ENCODE results near the gene GRID2.
"Not testable (repeated sequence)": the region's sequence is repeated elsewhere in the genome, so short reads cannot be mapped to it uniquely, and the experiment has no call there.

GRID2 gene

DNA sequence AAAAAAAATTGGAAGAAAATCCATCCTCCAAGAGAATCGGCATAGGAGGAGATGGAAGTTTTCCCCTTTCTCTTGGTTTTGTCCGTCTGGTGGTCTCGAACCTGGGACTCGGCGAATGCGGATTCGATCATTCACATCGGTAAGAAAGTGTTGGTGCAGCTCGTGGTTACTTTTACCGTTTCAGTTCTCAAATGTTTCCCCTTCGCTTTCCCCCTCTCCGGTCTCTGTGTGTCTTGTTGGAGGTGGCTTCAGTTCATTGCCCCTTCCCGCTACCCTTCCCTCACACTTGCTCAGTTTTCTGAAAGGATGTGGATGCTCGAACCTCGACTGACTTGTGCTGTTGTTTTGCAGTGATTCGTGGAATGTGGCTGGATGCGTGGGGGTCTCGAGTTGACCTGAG lies 840 bp downstream of the GRID2 start:
- FAIRE-seq (no peak), DNase-seq (ENCODE audit: extremely low spot score, insufficient read length, low read depth) (no peak)

GRCh38 chr4:92305148-92305877 lies 1.5 kb downstream of the GRID2 start:
- FAIRE-seq (no peak), DNase-seq (ENCODE audit: extremely low spot score, insufficient read length, low read depth) (no peak)

DNA sequence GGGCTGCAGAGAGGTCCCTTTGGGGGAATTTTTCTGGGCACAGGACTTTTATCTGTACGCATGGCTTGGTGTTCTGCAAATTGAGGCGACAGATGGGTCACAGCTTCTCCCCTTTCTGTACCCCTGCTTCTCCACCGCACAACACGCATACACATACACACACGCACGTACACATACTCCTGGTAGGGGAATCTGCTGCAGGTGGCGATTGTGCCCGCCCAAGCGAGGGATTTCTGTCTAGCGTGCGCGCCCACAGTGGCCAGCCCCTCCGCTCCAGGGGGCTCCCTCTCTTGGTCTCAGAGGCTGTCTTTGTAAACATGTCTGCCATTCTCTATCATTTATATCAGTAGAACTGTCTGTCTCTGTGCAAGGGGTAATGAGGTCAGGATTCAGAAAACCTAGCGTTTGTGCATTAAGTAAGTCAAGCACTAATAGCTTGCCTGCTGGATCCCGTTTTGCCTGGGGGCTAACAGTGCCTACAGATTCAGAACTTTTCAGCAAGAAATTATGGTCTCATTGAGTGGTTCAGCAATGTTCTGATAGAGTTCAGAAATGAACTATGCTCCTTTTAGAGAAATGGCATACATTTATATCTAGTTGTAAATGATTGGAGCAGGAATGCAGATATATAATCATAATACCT lies 2.2 kb downstream of the GRID2 start:
- DNase-seq (ENCODE audit: extremely low spot score, insufficient read length, low read depth) (no peak), FAIRE-seq (no peak)

GRCh38 chr4:92307181-92307580 lies 3.4 kb downstream of the GRID2 start:
- DNase-seq (ENCODE audit: extremely low spot score, insufficient read length, low read depth) (no peak), FAIRE-seq (no peak)

GRCh38 chr4:92307866-92308265 lies 4.1 kb downstream of the GRID2 start:
- DNase-seq (ENCODE audit: extremely low spot score, insufficient read length, low read depth) (no peak), FAIRE-seq (no peak)

DNA sequence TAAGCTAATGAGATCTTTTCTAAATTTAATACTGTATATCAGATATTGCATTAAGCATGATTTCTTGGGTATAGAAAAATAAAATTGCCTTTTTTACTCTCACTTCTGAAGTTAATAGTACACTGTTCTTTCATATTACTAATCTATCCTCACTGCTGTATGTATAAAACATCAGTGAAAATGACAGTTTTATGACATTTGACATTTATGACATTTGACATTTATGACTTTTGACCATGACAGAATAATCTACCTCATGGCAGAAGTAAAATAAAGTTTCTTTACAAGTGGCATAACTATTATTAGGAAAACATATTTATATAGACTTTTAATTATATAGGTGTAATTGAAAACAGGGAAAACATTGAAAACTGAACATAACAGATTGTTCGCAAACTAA lies 13.3 kb downstream of the GRID2 start:
- FAIRE-seq (no peak), DNase-seq (ENCODE audit: extremely low spot score, insufficient read length, low read depth) (no peak)

- DNase-seq (ENCODE audit: extremely low spot score, insufficient read length, low read depth) (no peak), FAIRE-seq (no peak)
Observed at GRCh38 chr4:92328095-92328494, 24.3 kb downstream of the GRID2 start.

DNA sequence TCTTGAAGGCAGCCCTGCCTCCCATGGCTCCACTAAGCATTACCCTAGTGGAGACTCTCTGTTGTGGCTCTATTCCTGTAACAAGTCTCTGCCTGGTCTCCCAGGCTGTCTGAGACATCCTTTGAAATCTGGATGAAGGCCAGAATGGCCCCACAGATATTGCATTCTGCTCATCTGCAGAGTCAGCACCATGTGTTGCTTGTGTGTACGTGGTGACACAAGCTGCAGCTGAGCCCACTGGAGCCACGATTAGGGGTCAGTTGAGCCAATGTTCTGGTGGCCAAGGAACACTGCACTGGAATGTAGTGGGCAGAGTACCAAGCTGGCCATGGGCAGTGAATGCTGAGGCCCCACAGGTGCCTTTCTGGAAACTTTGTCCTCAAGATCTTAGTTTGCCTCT lies 29.2 kb downstream of the GRID2 start:
- DNase-seq (ENCODE audit: extremely low spot score, insufficient read length, low read depth) (no peak), FAIRE-seq (no peak)

DNA sequence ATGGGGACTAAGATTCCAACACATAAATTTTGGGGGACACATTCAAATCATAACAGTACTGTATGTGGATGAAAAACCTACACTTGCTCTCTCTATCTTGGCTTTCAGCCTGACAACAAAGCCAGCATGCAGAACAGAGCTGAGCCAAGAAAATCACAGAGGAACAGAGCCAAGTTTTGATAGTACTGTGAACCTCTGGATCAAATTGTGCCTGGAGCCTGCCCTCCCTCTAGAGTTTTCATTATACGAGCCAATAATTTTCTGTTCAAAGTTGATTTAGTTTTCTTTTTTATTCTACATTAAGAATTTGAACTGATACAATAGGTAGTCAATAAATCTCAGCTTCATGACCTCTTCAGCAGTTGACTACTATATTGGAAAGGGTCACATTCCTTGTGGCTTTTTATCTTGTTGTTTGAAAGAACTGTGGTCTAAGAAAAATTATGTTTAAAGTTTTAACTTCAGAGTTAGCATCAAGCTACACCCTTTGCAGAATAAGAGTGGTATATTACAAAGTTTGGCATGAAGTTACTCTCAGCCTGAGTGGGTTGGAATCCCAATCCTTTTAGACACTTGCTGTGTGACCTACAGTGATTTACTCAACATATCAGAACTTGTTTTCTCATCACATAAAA lies 31.1 kb downstream of the GRID2 start:
- DNase-seq (ENCODE audit: extremely low spot score, insufficient read length, low read depth): no peak
- FAIRE-seq: no peak

GRCh38 chr4:92339676-92340075 lies 35.9 kb downstream of the GRID2 start:
- DNase-seq (ENCODE audit: extremely low spot score, insufficient read length, low read depth): no peak
- FAIRE-seq: no peak

DNA sequence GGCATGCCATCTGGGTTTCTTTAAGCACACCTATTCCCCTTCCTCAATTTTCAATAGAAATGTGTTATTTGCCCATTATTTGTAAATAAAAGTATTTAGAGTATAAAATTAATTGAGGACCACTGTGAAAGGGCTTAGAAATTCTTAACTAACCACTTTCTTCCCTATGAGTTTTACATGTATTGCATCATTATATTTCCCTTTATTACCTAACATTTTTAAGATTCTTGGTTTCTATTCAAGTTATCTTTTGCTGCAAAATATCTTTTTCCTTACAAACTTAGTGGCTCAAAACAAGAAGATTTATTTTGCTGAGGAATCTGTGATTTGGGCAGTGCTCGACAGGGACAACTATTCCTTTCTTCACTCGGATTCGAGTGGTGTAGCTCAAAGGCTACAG lies 40.5 kb downstream of the GRID2 start:
- DNase-seq (ENCODE audit: extremely low spot score, insufficient read length, low read depth): no peak
- FAIRE-seq: no peak

DNA sequence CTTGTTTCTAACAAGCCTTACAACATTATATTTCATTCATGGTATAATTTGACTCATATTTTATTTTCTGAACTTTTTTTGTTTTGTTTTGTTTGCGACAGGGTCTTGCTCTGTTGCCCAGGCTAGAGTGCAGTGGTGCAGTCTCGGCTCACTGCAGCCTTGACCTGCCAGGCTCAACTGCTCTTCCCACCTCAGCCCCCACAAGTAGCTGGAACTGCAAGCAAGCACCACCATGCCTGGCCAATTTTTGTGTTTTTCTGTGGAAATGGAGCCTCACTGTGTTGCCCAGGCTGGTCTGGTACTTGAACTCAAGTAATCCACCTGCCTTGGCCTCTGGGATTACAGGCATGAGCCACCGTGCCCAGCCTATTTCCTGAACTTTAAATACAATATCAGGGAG lies 42.5 kb downstream of the GRID2 start:
- FAIRE-seq: no peak
- DNase-seq (ENCODE audit: extremely low spot score, insufficient read length, low read depth): no peak

DNA sequence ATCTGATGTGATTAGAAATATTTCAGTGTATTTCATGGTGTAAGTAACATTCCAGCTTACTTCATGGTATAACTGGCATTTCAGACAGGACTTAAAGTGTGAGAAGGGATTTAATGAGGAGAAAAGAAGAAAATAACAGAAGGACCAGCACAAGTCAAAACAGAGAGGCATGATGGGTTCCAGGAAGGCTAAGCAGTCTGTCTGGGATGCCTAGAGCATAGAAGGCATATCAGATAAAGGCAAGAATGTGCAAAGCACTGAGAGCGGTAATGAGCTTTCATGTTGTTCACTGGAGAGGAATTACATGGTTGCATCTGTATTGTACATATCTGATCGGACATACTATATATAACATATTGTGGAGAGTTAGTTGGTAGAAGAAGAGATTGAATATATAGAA lies 54.2 kb downstream of the GRID2 start:
- FAIRE-seq (no peak), DNase-seq (ENCODE audit: extremely low spot score, insufficient read length, low read depth) (no peak)

- FAIRE-seq (no peak), DNase-seq (ENCODE audit: extremely low spot score, insufficient read length, low read depth) (no peak)
Observed at GRCh38 chr4:92359491-92359890, 55.7 kb downstream of the GRID2 start.

GRCh38 chr4:92362028-92362427 lies 58.3 kb downstream of the GRID2 start:
- DNase-seq (ENCODE audit: extremely low spot score, insufficient read length, low read depth): no peak
- FAIRE-seq: no peak

GRCh38 chr4:92368653-92369052 lies 64.9 kb downstream of the GRID2 start:
- DNase-seq (ENCODE audit: extremely low spot score, insufficient read length, low read depth): no peak
- no peak for FAIRE-seq

GRCh38 chr4:92381616-92382015 lies 77.8 kb downstream of the GRID2 start:
- no peak for DNase-seq (ENCODE audit: extremely low spot score, insufficient read length, low read depth)
- no peak for FAIRE-seq

DNA sequence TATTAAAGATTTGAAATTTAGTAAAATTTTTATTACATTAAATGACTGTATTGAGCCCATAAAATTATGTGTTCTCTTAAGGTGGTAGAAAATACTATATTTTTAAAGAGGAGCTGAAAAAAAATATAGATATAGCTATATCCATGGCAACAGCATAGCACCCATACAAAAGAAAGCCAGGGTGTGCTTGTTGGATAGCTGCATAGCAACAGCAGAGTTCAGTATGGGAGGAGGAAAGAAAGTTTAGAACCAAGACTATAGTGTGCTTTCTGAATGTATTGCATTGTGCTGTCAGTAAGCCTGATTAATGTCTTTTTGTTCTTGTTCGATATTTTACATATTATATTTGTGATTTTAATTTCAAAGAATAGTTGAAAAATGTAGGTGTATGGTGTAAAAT lies 78.4 kb downstream of the GRID2 start:
- DNase-seq (ENCODE audit: extremely low spot score, insufficient read length, low read depth) (no peak), FAIRE-seq (no peak)

GRCh38 chr4:92387459-92388069 lies 83.8 kb downstream of the GRID2 start:
- no peak for DNase-seq (ENCODE audit: extremely low spot score, insufficient read length, low read depth)
- FAIRE-seq: peak; percentile 35

DNA sequence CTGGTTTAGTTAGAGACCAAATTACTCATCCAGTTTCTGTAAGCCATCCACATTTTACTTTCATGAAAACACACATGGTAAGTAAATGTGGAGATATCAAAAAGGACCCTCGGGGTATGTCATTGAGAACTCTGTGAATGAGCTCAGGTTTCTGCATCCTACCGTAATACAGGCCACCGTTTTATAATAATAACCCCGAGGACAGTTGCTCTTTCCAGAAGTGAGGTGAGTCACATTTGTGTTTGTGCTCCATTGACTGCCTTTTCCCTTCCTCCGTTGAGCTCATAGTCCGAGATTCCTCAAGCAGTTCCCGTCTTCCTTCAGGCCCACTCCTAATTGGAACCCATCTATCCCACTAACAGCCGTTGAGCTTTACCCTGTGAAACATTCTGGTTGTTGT lies 95.3 kb downstream of the GRID2 start:
- FAIRE-seq (no peak), DNase-seq (ENCODE audit: extremely low spot score, insufficient read length, low read depth) (no peak)

DNA sequence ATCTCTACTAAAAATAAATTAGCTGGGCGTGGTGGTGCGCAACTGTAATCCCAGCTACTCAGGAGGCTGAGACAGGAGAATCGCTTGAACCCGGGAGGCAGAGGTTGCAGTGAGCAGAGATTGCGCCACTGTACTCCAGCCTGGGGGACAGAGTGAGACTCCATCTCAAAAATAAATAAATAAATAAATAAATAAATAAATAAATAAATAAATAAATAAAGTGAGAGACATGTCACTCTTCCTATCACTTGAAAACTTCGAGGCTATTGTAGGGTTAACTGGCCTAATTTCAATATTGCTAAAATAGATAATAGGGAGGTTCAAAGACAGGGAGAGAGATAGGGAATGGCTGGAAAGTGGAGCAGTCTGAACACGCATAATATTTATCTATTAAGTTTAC lies 99.8 kb downstream of the GRID2 start:
- DNase-seq (ENCODE audit: extremely low spot score, insufficient read length, low read depth); FAIRE-seq: not testable (repeated sequence)

Measured in GM18507 (cell line).